Smooth muscle cell (in vitro differentiated cells): ENCODE results near the gene KCNN3. TPM values are rescaled to one million over a fixed set of nuclear protein-coding genes. Genes with fewer than 3 reads are reported as not detected.

ENCODE experiments used
- DNase-seq: peaks from one replicate; lab custom pipeline; 2025; ENCODE audit not compliant: unreplicated experiment; lab: John Stamatoyannopoulos, UW
- H2AFZ ChIP-seq: fragments of 200-600 bp; sonication (generic); 2 replicates; pipeline ENCODE4 v1.6.0; 2016; ENCODE audit warnings: antibody characterized with exemption, low read depth, mild to moderate bottlenecking
- H3F3A ChIP-seq: fragments of 200-600 bp; sonication (generic); 2 replicates; pipeline ENCODE4 v1.6.0; 2017; ENCODE audit warnings: antibody characterized with exemption, low read depth
- H3K27ac ChIP-seq: fragments of 200-600 bp; sonication (generic); 2 replicates; pipeline ENCODE4 v1.5.1; 2016; ENCODE audit warnings: low read depth, mild to moderate bottlenecking
- H3K27me3 ChIP-seq: fragments of 200-600 bp; sonication (generic); 2 replicates; pipeline ENCODE4 v1.6.1; 2016; ENCODE audit warnings: low read depth, mild to moderate bottlenecking
- H3K36me3 ChIP-seq: fragments of 200-600 bp; sonication (generic); 2 replicates; pipeline ENCODE4 v1.5.1; 2016; ENCODE audit warnings: low read depth
- H3K4me1 ChIP-seq: fragments of 200-600 bp; sonication (generic); 2 replicates; pipeline ENCODE4 v1.5.1; 2016; ENCODE audit warnings: low read depth
- H3K4me2 ChIP-seq: fragments of 200-600 bp; sonication (generic); 2 replicates; pipeline ENCODE4 v1.6.0; 2016; ENCODE audit warnings: mild to moderate bottlenecking
- H3K4me3 ChIP-seq: fragments of 200-600 bp; sonication (generic); 2 replicates; pipeline ENCODE4 v1.5.1; 2016; ENCODE audit warnings: mild to moderate bottlenecking
- H3K79me2 ChIP-seq: fragments of 200-600 bp; sonication (generic); 2 replicates; pipeline ENCODE4 v1.6.0; 2016; ENCODE audit warnings: low read depth, mild to moderate bottlenecking
- H3K9ac ChIP-seq: fragments of 200-600 bp; sonication (generic); 2 replicates; pipeline ENCODE4 v1.6.0; 2016; ENCODE audit warnings: low read depth
- H3K9me3 ChIP-seq: fragments of 200-600 bp; sonication (generic); replicated peaks from 2 replicates; pipeline ENCODE4 v1.5.1; 2016; ENCODE audit warnings: low read depth
- H4K20me1 ChIP-seq: fragments of 200-600 bp; sonication (generic); 2 replicates; pipeline ENCODE4 v1.6.0; 2016; ENCODE audit warnings: low read depth
- WGBS: methylation state at CpG from one replicate; pipeline ENCODE4 v1.1.7; 2016; ENCODE audit warnings: low lambda C conversion rate; 5-methylcytosine and 5-hydroxymethylcytosine counted together
- polyA plus RNA-seq: library from polyadenylated mRNA; unstranded; fragments of >200 nt; fragmentation: Nextera tagmentation; extraction: Ambion mirVana; gene quantifications from 2 replicates; pipeline ENCODE4 v1.2.1, GENCODE V29; 2016
- total RNA-seq: library from RNA; depleted of rRNA; stranded (reverse); fragments of >200 nt; gene quantifications from 2 replicates; pipeline ENCODE4 v1.2.3, GENCODE V29; 2014
- TF ChIP-seq, protein P1 (sequence below): fragments of 200-600 bp; sonication (generic); IDR thresholded peaks from 2 replicates; pipeline ENCODE4 v1.5.1; 2017; ENCODE audit warnings: borderline replicate concordance, mild to moderate bottlenecking, antibody characterized with exemption; ENCODE audit not compliant: insufficient read depth, poor library complexity, severe bottlenecking

Gene KCNN3
- total and polyA plus RNA-seq, 2 experiments from 2014 or later = 0.18 to 0.77 TPM

DNA sequence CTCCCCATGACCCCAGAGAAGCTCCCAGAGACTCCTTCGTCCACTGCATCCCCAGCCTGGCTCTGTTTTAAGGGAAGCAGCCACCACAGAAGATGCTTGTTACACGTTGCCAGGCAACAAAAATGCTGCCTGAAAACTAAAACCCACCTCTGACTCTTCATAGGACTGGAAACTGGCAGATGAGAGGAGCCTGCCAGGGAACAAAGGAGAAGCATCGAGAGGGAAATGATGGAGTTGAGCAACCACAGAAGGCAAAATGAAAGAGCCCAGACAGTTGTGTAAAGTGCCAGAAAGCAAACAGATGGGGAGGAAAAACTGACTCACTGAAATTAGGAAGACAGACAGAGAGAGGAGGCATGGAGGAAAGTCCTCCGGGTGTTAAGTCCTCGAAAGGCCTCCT lies 118.4 kb downstream of the KCNN3 start:
- Histone ChIP-seq H3K9me3 (no peaks in the 10 kb centered on the region), H4K20me1 (no peaks in the 10 kb centered on the region), H3K4me2 (no peak overlapping the region), H3K4me1 (peaks cover 15% of the 10 kb centered on the region), H2AFZ (no peak overlapping the region), H3K27me3 (peaks cover 4% of the 10 kb centered on the region), H3K36me3 (no peaks in the 10 kb centered on the region), H3K79me2 (no peaks in the 10 kb centered on the region), H3K9ac (no peak overlapping the region), H3K27ac (no peak overlapping the region), H3F3A (no peaks in the 10 kb centered on the region), H3K4me3 (no peak overlapping the region)
- 41% methylated on average over 5 of the region's 5 CpGs for WGBS
- TF ChIP-seq, protein P1, sequence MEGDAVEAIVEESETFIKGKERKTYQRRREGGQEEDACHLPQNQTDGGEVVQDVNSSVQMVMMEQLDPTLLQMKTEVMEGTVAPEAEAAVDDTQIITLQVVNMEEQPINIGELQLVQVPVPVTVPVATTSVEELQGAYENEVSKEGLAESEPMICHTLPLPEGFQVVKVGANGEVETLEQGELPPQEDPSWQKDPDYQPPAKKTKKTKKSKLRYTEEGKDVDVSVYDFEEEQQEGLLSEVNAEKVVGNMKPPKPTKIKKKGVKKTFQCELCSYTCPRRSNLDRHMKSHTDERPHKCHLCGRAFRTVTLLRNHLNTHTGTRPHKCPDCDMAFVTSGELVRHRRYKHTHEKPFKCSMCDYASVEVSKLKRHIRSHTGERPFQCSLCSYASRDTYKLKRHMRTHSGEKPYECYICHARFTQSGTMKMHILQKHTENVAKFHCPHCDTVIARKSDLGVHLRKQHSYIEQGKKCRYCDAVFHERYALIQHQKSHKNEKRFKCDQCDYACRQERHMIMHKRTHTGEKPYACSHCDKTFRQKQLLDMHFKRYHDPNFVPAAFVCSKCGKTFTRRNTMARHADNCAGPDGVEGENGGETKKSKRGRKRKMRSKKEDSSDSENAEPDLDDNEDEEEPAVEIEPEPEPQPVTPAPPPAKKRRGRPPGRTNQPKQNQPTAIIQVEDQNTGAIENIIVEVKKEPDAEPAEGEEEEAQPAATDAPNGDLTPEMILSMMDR = no peak
- DNase-seq = no peak

DNA sequence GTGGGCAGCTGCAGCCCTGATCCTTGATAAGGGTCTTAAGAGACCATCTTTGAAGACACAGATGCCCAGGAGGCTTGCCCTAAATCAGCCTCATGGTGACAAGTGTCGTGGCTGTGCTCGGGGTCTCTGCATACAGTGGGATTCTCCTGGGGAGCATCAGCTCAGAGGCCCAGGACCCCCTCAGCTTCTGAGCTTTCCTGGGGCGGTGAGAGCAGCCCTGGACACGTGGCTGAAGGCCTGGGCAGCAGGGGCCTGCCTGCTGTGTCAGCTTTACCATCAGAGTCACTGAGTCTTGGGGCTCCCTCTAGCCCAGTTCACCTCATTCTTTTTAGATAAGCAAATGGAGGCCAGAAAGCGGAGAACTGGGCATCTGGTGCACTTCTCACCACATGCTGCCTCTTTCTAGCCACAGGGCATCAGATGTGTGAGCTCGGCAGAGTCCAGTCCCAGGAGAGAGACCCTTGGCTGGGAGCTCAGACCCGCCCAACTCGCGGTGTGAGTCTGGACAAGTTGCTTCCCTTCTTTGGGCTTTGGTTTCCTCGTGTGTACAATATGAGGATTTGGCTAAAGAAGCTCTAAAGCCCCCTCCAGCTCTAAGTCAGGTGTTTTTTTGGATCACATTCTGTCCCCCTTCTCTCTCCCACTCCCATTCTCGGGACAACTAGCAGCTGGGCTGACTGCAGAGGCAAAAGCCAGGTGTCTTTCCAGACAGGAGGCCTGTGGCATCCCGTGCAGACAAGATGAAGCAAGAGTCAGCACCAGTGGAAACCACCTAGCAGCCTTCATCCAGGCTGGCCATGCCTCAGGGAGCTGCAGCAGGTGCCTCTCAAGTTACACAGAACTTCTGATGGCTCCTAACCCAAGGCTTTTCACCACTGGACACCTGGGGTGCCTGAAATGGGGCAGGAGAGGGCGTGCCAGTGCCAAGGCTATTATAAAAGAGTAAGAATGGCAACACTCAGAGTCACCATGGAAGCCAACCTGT lies 119.1 kb downstream of the KCNN3 start:
- Histone ChIP-seq H3K9me3 (no peaks in the 10 kb centered on the region), H4K20me1 (no peaks in the 10 kb centered on the region), H3F3A (no peaks in the 10 kb centered on the region), H3K4me2 (no peak overlapping the region), H3K27ac (no peak overlapping the region), H3K4me1 (peaks cover 15% of the 10 kb centered on the region), H3K36me3 (no peaks in the 10 kb centered on the region), H3K79me2 (no peaks in the 10 kb centered on the region), H3K4me3 (no peak overlapping the region), H2AFZ (no peak overlapping the region), H3K27me3 (peaks cover 4% of the 10 kb centered on the region), H3K9ac (no peak overlapping the region)
- TF ChIP-seq, protein P1 = no peak
- 88% methylated on average over 13 of the region's 13 CpGs for WGBS
- no peak for DNase-seq

DNA sequence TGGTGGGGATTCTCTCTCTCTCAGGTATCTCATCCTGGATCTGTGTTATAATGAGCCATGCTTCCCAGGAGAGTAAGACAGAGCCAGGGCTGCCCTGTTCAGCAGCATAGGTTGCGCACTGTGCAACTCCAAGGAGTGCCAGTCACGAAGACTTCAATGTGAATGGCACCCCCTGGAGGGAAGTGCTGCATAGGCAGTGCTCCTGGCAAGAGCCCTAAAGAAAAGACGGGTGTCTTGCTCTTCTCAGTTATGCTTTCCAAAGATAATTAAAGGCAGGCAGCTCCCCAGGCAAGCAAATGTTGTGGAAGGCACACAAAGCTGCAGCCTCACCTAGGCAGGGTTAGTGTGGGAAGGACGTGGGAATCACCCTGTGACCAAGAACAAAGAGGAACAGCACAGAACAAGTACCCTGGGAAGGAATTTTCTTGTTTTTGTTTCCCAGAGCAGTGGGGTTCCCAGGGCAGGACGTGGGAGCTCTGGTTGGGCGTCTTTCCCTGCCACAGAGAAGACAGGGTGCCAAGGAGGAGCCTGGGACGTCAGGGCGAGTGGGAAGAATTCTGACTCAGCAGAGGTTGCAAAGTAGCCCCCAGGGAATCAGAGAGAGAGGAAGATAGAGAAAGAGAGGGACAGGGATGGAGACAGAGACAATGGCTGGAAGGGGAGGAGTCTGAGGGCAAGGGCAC lies 120.9 kb downstream of the KCNN3 start:
- no peak overlapping the region for H3K4me3 ChIP-seq
- WGBS = 65% methylated on average over 8 of the region's 8 CpGs
- no peaks in the 10 kb centered on the region for H3F3A ChIP-seq
- H3K4me2 ChIP-seq = no peak overlapping the region
- no peak overlapping the region for H3K27ac ChIP-seq
- H3K9ac ChIP-seq = no peak overlapping the region
- no peaks in the 10 kb centered on the region for H4K20me1 ChIP-seq
- no peak for DNase-seq
- H3K9me3 ChIP-seq = no peaks in the 10 kb centered on the region
- H2AFZ ChIP-seq = no peak overlapping the region
- H3K79me2 ChIP-seq = no peaks in the 10 kb centered on the region
- TF ChIP-seq, protein P1 = peak; percentile 24
- no peaks in the 10 kb centered on the region for H3K36me3 ChIP-seq
- peaks cover 4% of the 10 kb centered on the region for H3K27me3 ChIP-seq
- H3K4me1 ChIP-seq = peaks cover 20% of the 10 kb centered on the region
